Muscle of leg (tissue), 11 donors: ENCODE results near the gene GABBR2. TPM values are rescaled to one million over a fixed set of nuclear protein-coding genes. Genes with fewer than 3 reads are reported as not detected.

ENCODE experiments used
- DNase-seq: peaks from one replicate; pipeline ENCODE4 v3.0.0; 2013
- H3K27ac ChIP-seq: one replicate; pipeline ENCODE4 v1.5.1; 2013; ENCODE audit warnings: mild to moderate bottlenecking, low read length, control low read depth
- H3K27me3 ChIP-seq: one replicate; pipeline ENCODE4 v1.6.1; 2013; ENCODE audit warnings: low read length; ENCODE audit not compliant: control insufficient read depth, insufficient read depth
- H3K36me3 ChIP-seq: one replicate; pipeline ENCODE4 v1.6.1; 2013; ENCODE audit warnings: low read length; ENCODE audit not compliant: control insufficient read depth, insufficient read depth
- H3K4me1 ChIP-seq: one replicate; pipeline ENCODE4 v1.6.1; 2013; ENCODE audit warnings: low read length; ENCODE audit not compliant: control insufficient read depth, insufficient read depth
- H3K4me3 ChIP-seq: one replicate; pipeline ENCODE4 v1.5.1; 2013; ENCODE audit warnings: low read length, control low read depth
- H3K9me3 ChIP-seq: replicated peaks from 2 replicates; pipeline ENCODE4 v1.6.1; 2013; ENCODE audit warnings: low read depth, low read length; ENCODE audit not compliant: control insufficient read depth
- WGBS: methylation state at CpG from one replicate; pipeline ENCODE4 v1.1.5; 2013; ENCODE audit warnings: missing lambda C conversion rate; ENCODE audit not compliant: insufficient coverage; 5-methylcytosine and 5-hydroxymethylcytosine counted together
- polyA plus RNA-seq, 8 donors: library from polyadenylated mRNA; unstranded; fragments of 120-200 nt; gene quantifications; one replicate each; pipeline versions ENCODE4 v1.2.1 to v1.2.3, GENCODE V29; 2013; ENCODE audit warnings: inconsistent platforms in 1 of 8, low replicate concordance in 1 of 8; ENCODE audit not compliant: insufficient read length in 8 of 8, insufficient read depth in 1 of 8
- total RNA-seq: library from RNA; stranded (reverse); fragments of 120-200 nt; gene quantifications from one replicate; pipeline ENCODE4 v1.2.4, GENCODE V29; 2013

Gene GABBR2
- total and polyA plus RNA-seq, 9 donors = 0.35 to 1.6 (median 0.89) TPM

DNA sequence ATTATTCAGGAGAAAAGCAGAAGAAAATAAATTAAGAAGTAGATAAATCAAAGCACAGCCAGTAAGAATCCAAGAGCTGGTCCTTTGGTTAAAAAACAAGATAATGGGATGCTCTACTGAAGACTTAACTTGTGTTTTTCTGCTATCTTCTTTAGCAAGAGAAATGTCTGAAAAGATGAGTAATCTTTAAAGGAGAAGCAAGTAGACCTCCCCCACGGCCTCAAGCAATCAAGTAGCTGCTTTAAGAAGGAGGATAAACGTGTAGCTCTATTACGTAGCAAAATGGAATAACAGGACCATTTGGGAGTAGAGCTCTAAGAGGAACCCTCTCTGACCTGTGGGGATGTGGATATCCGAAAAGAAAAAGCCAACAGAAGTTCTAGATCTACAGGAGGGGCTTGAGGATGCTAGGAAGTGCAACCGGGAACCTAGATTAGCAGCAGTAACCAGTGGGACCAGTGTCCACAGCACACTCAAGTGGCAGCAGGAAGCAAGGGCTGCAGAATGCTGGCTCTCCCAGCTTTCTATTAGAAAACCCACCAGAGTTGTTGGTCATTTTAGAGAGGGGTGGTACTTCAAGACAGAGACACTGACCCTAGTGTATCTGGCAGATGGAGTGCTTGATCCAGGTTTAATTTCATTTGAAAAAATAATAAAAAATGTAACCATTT is 185.4 kb downstream of the GABBR2 start:
- 37% methylated on average over 4 of the region's 5 CpGs for WGBS
- H3K27me3 ChIP-seq = peaks cover 6% of the 10 kb centered on the region
- no peak overlapping the region for H3K4me3 ChIP-seq
- no peaks in the 10 kb centered on the region for H3K4me1 ChIP-seq
- H3K9me3 ChIP-seq = no peaks in the 10 kb centered on the region
- no peaks in the 10 kb centered on the region for H3K36me3 ChIP-seq
- H3K27ac ChIP-seq = no peak overlapping the region
- DNase-seq = no peak

DNA sequence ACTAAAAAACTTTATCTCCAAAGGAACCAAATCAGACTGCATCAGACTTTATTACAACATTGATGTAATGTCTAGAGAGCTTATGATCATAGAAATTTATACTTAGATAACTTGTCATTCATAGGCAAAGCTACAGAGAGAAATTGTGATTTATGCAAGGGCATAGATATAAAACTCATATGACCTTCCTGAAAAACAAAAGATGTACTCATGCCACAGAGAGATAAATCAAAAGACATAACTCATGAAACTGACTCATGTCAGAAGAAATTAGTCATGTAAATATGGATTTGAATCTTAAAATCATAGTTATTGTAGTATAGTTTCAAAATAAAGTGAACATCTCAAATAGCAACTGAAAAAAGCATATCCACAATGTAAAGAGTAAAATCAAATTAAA is 186.2 kb downstream of the GABBR2 start:
- no peak for DNase-seq
- no peaks in the 10 kb centered on the region for H3K36me3 ChIP-seq
- no peak overlapping the region for H3K4me3 ChIP-seq
- H3K9me3 ChIP-seq = no peaks in the 10 kb centered on the region
- no peaks in the 10 kb centered on the region for H3K4me1 ChIP-seq
- H3K27ac ChIP-seq = no peak overlapping the region
- peaks cover 6% of the 10 kb centered on the region for H3K27me3 ChIP-seq

DNA sequence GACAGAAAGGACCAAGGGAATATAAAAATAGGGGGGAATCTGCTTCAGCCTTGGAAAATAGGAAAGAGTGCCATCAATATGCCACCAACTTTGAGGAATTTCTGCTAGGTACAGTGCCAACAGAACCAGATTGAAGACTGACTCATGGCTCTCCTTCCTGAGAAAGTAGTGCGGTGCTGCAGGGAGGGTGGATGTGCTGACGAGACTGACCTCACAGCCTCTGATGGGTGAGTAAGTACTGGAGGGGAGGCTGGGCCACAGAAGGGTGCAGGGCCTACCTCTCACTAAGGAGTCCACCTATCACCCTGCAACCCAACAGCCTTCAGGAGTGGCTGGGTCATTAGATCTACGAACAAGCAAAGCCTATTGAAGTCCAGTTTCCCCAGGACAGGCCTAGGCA is 187.6 kb downstream of the GABBR2 start:
- Histone ChIP-seq H3K9me3 (no peaks in the 10 kb centered on the region), H3K27ac (no peak overlapping the region), H3K4me3 (no peak overlapping the region), H3K27me3 (peaks cover 6% of the 10 kb centered on the region), H3K4me1 (no peaks in the 10 kb centered on the region), H3K36me3 (no peaks in the 10 kb centered on the region)
- no peak for DNase-seq
- 80% methylated on average over 1 of the region's 3 CpGs for WGBS

DNA sequence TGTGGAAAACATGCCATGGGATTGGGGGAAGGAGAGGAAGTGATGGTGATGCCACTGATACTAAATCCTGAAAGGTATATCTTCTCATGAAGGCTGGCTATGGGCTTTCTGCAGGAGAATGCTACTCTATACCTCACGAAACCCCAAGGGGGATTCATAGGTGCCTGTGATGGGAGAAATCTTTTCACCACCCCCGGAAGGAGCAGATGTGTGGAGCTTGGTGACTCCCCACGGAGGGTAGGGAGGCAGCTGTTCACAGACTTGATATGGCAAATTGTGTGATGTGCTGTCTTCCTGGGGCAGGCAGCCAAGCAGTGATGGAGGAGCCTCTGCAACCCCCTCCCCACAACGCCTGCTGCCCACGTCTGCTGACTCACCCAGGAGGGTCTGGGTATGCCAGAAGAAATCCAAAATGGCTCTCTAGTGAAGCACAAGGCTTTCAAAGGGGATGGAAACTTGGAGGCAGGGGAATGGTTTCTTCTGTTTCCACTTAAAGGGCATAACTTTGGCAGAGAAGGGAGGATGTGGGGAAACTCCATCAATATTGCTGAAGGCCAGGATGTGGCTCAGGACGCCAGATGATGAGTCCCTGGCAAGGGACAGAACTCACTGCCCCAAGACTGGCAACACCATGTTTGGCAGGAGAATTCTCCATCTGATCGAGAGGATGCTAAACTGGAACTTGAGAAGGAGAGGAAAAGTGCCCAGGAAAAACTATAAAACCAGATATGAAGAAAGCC is 188.3 kb downstream of the GABBR2 start:
- peaks cover 6% of the 10 kb centered on the region for H3K27me3 ChIP-seq
- 60% methylated on average over 1 of the region's 7 CpGs for WGBS

DNA sequence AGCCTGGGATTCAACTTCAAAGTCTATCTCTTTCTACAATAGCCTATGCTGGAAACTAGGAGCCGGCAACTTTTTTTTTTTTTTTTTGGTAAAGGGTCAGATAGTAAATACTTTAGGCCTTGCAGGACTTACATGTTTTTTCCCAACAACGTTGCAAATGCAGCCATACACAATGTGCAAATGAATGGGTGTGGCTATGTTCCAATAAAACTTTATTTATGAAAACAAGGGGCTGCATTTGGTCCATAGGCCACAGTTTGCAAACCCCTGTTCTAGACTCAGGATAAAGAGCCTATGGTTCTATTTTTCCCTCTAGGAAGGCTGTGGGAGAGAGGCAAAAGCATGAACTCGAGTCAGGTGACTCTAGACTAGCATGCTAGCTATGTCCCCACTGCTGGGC is 189.1 kb downstream of the GABBR2 start:
- no peak for DNase-seq
- H3K4me3 ChIP-seq = no peak overlapping the region
- no peaks in the 10 kb centered on the region for H3K36me3 ChIP-seq
- no peak overlapping the region for H3K27ac ChIP-seq
- peaks cover 6% of the 10 kb centered on the region for H3K27me3 ChIP-seq
- 60% methylated on average over 1 of the region's 3 CpGs for WGBS
- H3K9me3 ChIP-seq = no peaks in the 10 kb centered on the region
- H3K4me1 ChIP-seq = no peaks in the 10 kb centered on the region

More for the DNA sequence above, 188.3 kb downstream of the GABBR2 start:
- no peak overlapping the region for H3K4me3 ChIP-seq
- no peaks in the 10 kb centered on the region for H3K36me3 ChIP-seq
- H3K4me1 ChIP-seq = no peaks in the 10 kb centered on the region
- H3K9me3 ChIP-seq = no peaks in the 10 kb centered on the region
- DNase-seq = peak; percentile 11
- no peak overlapping the region for H3K27ac ChIP-seq

DNA sequence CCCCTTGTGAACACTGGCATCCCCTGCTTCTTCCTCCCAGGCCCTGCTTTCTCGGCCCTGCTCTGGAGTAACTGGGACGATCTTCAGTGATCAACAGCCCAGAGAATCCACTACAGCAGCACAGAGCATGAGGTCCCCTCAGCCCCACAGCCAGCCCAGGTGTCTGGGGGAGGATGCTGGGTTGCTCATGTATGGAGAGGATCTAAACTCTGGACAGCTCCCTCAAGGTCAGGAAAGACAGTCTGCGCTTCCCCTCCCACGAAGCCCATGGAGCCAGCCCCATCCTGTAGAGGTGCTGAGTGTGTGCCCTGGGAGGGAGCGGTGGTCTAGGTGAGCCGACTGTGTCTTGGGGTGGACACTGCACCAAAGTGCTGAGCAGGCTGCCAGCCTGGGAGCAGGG is 190.2 kb downstream of the GABBR2 start:
- no peaks in the 10 kb centered on the region for H3K36me3 ChIP-seq
- peaks cover 6% of the 10 kb centered on the region for H3K27me3 ChIP-seq
- no peak for DNase-seq
- H3K4me1 ChIP-seq = no peaks in the 10 kb centered on the region
- H3K9me3 ChIP-seq = no peaks in the 10 kb centered on the region
- WGBS = 80% methylated on average over 2 of the region's 6 CpGs
- no peak overlapping the region for H3K4me3 ChIP-seq
- H3K27ac ChIP-seq = no peak overlapping the region

DNA sequence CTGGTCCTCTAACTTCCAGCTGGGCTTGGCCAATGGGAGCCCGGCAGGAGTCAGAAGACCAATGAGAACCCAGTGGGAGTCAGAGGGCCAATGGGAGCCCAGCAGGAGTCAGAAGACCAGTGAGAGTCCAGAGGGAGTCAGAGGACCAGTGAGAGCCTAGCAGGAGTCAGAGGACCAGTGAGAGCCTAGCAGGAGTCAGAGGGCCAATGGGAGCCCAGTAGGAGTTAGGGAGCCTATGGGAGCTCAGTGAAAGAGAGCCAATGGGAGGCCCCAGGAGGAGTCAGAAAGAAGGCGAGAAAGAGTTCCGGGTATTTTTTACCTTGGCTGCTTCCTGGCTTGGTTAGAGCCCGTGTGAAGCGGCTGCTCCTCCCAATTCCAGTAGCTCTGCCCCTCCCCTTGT is 191.0 kb downstream of the GABBR2 start:
- no peaks in the 10 kb centered on the region for H3K4me1 ChIP-seq
- 58% methylated on average over 5 of the region's 5 CpGs for WGBS
- no peaks in the 10 kb centered on the region for H3K36me3 ChIP-seq

DNA sequence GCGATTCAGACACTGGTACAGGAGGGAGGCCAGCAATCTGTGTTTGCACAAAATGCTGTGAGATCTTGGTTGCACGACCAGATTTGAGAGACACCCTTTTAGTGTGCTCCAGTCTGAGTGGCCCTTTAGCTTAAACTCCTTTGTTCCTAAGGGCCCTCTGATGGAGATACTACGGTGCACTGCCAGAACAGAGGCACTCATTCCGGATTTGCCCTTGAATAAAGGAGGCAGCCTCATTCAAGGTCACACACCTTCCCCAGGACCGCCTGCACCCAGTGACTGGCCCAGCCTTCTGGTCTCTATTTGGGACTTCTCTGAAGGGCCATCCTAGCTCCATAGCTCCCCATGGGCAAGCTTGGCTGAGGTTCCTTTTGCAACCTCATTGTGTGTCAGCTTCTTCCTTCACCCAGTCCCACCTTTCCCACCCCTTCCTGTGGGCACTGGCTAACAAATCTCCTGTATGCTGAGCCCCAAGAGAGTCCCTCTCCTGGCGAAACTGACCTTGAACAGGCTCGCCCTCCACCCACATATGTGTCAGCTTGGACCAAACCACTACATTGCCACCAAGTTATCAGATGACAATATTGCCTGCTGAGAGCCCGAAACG is 191.7 kb downstream of the GABBR2 start:
- Histone ChIP-seq H3K4me3 (no peak overlapping the region), H3K36me3 (no peaks in the 10 kb centered on the region), H3K27ac (no peak overlapping the region), H3K9me3 (no peaks in the 10 kb centered on the region), H3K4me1 (no peaks in the 10 kb centered on the region), H3K27me3 (peaks cover 6% of the 10 kb centered on the region)
- DNase-seq = no peak
- 83% methylated on average over 7 of the region's 9 CpGs for WGBS

More for the DNA sequence above, 191.0 kb downstream of the GABBR2 start:
- Histone ChIP-seq H3K4me3 (no peak overlapping the region), H3K27ac (no peak overlapping the region), H3K9me3 (no peaks in the 10 kb centered on the region), H3K27me3 (peaks cover 6% of the 10 kb centered on the region)
- no peak for DNase-seq

DNA sequence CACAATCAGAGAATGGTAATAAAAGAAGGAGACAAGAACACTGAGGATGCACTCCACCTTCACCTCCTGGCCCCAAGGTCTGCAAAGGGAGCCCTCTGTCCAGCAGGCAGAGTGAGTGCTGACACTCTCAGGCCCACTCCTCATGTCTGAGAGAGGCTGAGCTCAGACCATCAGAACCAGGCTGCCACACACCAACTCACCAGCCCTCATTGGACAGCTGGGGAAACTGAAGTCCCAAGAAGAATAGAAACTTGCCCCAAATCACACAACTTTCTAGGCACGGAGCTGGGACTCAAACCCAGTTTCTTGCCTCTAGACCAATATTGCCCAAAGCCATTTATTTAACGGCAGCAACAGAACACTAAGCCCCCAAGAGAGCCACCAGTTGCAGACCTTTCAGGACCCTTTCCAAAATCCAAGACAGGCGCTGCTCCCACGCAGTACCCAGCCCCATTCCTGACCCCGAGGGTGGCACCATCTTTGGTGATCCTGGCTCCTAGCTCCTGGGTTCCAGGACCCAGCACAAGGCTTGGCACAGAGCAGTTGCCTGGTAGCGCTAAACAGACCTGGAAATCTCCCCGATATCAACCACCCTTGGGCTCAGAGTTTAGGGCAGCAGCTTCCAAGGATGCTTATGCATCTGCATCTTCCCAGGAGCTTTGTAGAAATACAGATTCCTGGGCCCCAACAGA is 192.4 kb downstream of the GABBR2 start:
- WGBS = 86% methylated on average over 7 of the region's 7 CpGs
- H3K27ac ChIP-seq = no peak overlapping the region
- no peak overlapping the region for H3K4me3 ChIP-seq
- H3K36me3 ChIP-seq = no peaks in the 10 kb centered on the region
- no peak for DNase-seq
- H3K27me3 ChIP-seq = peaks cover 6% of the 10 kb centered on the region
- no peaks in the 10 kb centered on the region for H3K9me3 ChIP-seq
- H3K4me1 ChIP-seq = no peaks in the 10 kb centered on the region
